ENCODE results near the gene RAX.
"Not testable (repeated sequence)": the region's sequence is repeated elsewhere in the genome, so short reads cannot be mapped to it uniquely, and the experiment has no call there.

RAX gene

GRCh38 chr18:59272221-59272888, 899 bp downstream of the RAX start:
- no peak for DNase-seq

- DNase-seq: no peak
Measured at GRCh38 chr18:59271606-59272220, 1.5 kb downstream of the RAX start.

GRCh38 chr18:59270689-59271257, 2.5 kb downstream of the RAX start:
- DNase-seq: no peak

- no peak for DNase-seq
Measured at GRCh38 chr18:59269563-59270119, 3.6 kb downstream of the RAX start.

GRCh38 chr18:59268721-59269562, 4.3 kb downstream of the RAX start:
- no peak for DNase-seq

- DNase-seq: no peak
Measured at GRCh38 chr18:59268127-59268720, 5.0 kb downstream of the RAX start.

GRCh38 chr18:59267503-59268126, 5.6 kb downstream of the RAX start:
- no peak for DNase-seq

GRCh38 chr18:59266886-59267502, 6.3 kb downstream of the RAX start:
- no peak for DNase-seq

- DNase-seq: no peak
Measured at GRCh38 chr18:59266459-59266858, 6.8 kb downstream of the RAX start.

GRCh38 chr18:59265974-59266369, 7.3 kb downstream of the RAX start:
- DNase-seq: no peak

- DNase-seq: no peak
Measured at GRCh38 chr18:59265246-59265973, 7.8 kb downstream of the RAX start.

GRCh38 chr18:59264651-59265245, 8.5 kb downstream of the RAX start:
- no peak for DNase-seq

GRCh38 chr18:59264121-59264571, 9.1 kb downstream of the RAX start:
- DNase-seq: no peak

GRCh38 chr18:59263661-59264060, 9.6 kb downstream of the RAX start:
- no peak for DNase-seq

- DNase-seq: not testable (repeated sequence)
Measured at GRCh38 chr18:59262243-59262642, 11.0 kb downstream of the RAX start.

- not testable (repeated sequence) for DNase-seq
Measured at GRCh38 chr18:59261842-59262241, 11.4 kb downstream of the RAX start.

GRCh38 chr18:59255491-59255890, 17.8 kb downstream of the RAX start:
- DNase-seq: not testable (repeated sequence)

- DNase-seq: no peak
Measured at GRCh38 chr18:59249199-59249774, 24.0 kb downstream of the RAX start.

GRCh38 chr18:59246796-59247195, 26.5 kb downstream of the RAX start:
- no peak for DNase-seq

GRCh38 chr18:59242906-59243305, 30.3 kb downstream of the RAX start:
- DNase-seq: no peak
